GM11168 (cell line): ENCODE results near the gene LPIN1.

Experiments
- in situ Hi-C: fragments of 300-500 bp; cut with MboI; formaldehyde crosslinking; loops from one replicate; pipeline ENCODE4 v1.12.0; 2022; ENCODE audit warnings: low sequenced_read_pairs; ENCODE audit not compliant: unreplicated experiment

Gene LPIN1, protein sequence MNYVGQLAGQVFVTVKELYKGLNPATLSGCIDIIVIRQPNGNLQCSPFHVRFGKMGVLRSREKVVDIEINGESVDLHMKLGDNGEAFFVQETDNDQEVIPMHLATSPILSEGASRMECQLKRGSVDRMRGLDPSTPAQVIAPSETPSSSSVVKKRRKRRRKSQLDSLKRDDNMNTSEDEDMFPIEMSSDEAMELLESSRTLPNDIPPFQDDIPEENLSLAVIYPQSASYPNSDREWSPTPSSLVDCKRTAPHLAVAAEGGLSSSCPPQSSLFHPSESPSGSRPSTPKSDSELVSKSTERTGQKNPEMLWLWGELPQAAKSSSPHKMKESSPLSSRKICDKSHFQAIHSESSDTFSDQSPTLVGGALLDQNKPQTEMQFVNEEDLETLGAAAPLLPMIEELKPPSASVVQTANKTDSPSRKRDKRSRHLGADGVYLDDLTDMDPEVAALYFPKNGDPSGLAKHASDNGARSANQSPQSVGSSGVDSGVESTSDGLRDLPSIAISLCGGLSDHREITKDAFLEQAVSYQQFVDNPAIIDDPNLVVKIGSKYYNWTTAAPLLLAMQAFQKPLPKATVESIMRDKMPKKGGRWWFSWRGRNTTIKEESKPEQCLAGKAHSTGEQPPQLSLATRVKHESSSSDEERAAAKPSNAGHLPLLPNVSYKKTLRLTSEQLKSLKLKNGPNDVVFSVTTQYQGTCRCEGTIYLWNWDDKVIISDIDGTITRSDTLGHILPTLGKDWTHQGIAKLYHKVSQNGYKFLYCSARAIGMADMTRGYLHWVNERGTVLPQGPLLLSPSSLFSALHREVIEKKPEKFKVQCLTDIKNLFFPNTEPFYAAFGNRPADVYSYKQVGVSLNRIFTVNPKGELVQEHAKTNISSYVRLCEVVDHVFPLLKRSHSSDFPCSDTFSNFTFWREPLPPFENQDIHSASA

DNA sequence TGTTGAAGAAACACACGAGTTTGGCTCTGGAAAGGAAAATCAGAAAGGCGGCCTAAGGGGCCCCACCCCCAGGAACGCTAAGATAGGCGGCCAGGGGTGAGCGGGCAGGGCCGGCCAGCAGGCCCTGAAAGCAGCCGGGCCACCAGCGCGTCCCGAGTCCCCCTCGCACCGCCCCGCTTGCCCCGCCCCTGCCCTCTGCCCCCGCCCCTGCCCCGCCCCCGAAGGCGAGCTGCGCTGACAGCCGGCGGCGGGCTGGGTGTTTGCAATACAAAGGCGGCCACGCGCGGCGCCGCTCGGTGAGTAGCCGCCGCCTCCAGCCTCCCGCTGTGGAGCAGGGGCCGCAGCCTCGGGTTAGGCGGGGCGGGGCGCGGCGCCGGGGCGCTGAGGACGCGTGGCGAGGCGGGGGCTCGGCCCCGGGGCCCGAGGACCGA, at the start of gene LPIN1:
Gene LPIN1 (plus strand): TSS at position 257 of the 431 bp plus-strand sequence. CDS start 18,910 bp downstream, outside the sequence.
- in situ Hi-C loops, result no loop called here

DNA sequence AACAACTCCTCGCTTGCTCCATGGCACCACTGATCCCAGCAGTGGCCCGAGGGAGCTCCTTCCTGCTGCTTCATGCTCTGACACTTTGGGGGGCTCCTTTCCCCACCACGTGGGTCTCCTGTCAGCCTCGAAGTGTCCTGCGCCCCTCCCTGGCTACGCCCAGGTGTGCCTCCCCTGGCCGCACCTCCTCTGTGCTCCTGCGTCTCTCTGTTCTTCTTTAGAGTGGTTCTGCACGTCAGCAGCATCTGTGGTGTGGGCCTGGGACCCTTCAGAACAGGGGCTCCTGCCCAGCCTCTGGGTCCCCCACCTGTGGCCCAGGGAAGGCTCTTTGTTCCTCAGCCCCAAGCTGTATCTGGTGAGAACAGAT, 49.7 kb upstream of the LPIN1 start:
- in situ Hi-C loops, result no loop called here

DNA sequence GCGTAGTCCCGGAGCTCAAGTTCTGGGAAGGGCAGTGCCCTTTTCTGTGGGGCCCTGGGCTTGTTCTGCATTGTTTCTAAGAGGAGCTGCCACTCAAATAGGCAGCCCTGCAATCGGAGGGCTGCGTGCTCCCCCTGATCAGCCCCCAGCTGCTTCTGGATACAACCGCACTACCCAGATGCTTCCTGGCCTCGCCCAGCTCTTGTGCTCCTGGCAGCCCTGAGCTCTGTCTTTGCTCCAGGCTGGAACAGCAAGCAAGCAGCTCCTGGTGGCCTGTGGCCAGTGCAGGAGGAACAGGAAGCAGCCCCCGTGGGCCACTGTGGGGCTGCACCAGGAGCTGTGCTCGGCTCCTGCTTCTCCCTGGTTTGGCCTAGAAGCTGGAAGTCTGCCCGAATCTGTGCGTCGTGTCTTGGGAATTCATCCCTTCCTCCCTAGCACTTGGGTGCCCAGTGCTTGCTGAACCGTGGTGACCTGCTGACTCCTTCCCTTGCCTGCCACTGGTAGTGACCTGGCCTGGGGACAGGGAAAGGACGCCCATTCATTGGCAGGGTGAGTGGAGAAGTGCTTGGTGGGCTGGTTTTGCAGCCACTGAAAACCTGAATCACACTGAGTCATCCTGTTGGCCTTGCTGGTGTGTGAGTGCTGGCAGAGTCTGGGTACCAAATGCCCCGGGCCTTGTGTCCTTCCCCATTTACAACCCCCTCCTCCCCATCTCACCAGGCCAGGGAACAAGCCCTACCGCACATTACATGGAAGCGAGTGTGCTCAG, 49.1 kb upstream of the LPIN1 start:
- in situ Hi-C loops, result no loop called here

DNA sequence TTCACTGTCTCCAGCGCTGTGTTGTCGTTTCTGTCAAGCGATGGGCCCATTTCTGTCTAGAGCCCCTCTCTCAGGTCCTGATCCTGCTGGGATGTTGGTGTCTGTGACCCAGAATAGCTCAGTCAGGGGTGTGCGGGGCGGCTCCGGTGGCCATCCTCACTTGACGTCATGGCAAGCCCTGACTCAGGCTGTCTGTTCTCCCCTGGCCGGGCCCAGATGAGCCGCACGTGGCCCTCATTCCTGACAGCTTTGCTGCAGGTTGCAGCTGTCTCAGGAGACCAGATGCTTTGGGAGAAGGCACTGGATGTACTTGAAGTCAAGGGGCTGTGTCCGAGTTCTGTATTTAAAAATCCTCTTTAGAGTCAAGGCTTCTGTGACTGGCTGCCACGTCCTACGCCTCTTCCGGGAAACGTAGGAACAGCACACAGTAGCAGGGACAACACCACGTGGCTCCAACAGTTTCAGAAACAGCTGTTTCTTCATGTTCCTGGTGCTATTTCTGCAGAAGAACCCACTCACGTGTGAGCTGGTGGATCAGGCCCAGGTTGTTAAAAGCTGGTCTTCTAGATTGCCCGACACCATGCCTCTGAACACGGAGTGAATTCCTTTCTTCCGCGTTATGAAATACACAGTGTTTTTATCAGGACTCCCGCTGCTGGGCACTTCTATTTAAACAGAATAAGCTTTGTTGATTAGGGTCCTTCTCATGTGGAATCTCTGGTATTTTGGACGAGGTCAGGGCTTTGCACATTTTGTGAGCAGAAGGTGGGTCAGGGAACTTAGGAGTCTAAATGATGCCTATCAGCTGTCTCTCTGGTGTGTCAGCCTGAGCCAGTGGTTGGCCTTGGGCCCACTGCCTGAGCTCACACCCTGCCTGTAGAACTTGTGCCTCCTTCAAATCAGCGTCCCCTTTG, 48.2 kb upstream of the LPIN1 start:
- in situ Hi-C loops, result no loop called here

DNA sequence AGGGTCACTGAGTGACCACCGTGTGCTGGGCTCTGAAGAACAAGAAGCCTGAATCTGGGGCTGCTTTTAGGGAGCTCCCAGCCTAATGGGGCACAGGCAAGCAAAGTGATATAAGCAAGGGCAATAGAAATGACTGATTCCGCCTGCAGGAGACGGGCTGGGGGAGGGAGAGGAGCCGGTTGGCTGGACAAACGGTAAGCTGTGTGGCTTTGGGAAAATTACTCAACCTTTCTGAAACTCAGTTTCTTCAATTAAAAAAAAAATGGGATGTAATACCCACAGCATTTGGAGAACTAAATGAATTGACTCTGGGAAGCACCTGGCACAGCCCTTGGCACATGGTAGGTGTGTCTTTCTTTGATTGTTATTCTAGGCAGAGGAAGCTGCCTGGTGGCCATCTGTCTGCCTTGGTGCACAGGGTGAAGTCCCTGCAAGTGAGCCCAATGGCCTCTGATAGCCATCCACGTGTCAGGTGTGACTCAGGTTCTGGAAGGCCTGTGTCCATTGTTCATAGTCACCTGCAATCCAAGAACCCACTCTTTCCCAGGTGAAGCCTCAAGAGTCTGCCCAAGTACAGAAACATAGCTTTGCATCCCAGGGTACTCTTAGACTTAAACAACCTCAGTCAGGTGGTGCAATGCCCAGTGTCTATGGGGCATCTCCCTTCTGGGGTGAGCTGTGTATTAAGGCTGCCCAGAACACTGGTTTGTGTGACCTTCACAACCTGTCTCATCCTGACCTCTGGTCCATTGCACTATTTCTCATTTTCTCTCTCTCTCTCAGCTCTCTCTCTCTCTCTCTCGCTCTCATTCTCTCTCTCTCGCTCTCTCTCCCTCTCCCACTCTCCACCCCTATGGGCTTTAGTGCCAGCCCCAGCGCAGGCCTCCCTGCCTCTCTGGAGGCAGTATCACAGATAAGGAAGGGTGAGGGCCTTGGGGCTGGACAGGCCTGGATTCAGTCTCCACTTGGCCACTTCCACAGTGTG, 46.5 kb upstream of the LPIN1 start:
- in situ Hi-C loops, result no loop called here

DNA sequence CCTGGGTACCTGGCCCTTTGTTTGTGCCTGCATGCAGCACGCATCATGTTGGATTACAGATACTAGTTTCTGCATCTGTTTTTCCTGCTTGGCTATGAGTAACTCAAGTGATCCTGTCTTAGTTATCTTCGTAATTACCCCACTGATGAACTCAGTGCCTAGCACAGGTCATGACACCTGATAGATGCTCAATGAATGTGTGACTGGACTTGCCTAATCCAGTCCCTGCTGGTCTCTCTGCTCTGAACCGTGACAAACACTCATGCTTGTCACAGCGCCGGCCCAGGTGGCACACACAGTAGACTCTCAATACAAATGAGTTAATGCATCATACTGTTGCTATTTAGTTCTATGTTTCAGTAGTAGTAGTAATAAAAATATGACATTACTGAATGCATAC, 45.2 kb upstream of the LPIN1 start:
- in situ Hi-C loops, result no loop called here

DNA sequence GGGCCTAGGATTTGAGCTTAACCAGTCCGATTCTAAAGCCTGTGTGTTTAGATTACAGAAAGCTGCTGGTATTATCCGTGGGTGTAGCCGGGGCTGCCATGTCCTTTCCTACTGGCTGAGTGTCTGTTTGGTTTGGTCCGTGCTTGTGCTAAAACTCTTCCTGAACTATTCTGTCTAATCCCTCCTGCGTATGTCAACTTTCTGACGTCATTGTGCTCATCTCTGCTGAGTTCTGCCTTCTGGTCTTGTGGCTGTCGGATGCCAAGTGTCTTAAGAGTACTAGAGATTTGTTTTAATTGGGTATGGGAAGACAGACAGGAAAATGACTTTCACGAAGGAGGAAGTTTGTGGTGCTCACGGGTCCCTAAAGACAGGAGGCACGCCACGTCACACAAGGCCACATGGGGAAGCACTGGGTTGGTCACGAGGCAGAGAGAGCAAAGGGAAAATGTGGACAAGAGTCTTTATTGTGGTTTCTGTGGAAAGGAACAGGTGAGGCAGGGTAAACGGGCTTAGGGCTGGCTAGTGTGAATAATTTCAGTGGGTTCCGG, 44.6 kb upstream of the LPIN1 start:
- in situ Hi-C loops, result no loop called here

DNA sequence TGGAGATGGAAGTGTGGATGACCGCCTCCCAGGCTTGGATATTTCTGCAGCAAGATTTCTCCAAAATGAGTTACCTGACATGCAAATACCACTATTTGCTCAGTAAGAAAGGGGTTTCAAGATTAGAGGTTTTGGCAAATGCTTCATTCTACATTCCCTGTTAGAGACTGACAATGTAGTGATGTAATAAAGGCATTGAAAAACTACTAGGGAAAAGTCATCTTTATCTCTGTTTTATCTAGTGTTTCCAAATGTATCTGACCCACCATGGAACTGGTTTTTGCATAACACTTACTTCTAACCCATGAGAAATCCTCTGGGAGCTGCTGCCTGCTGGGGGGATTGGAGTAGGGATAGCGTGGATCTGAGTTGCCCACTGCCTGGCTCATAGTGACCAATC, 43.5 kb upstream of the LPIN1 start:
- in situ Hi-C loops, result no loop called here

DNA sequence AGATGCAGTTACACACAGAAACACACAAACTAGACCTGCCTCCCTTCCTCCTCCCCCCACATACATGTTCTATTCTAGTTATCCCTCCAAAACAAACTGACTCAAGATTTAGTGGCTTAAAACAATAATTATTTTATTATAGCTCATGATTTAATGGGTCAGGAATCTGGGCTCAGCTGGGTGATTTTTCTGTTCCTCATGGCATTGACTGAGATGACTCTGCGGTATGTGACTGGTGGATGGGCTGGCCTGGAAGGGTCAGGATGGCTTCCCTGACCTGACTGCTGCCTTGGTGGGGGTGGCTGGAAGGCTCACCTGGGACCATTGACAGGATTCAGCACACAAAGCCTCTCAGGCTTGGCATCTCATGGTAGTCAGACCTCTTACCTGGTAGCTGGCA, 42.7 kb upstream of the LPIN1 start:
- in situ Hi-C loops, result no loop called here

DNA sequence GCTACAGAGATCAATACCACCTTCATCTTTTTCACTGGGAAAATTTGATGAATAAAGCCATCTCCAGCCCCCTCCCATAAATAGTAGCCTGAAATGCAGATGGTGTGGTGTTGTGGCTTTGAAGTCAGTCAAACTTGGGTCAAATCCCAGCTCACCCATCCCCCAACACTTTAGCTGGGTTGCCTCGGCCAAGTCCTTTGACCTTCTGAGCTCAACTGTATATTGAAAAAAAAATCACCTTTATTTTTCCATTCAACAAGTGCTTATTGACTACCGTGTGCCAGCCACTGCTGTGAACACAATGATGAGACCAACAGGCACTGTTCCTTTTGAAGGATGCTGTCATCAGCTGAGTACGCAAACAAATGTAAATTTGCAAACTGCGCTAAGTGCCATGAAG, 41.4 kb upstream of the LPIN1 start:
- in situ Hi-C loops, result no loop called here

DNA sequence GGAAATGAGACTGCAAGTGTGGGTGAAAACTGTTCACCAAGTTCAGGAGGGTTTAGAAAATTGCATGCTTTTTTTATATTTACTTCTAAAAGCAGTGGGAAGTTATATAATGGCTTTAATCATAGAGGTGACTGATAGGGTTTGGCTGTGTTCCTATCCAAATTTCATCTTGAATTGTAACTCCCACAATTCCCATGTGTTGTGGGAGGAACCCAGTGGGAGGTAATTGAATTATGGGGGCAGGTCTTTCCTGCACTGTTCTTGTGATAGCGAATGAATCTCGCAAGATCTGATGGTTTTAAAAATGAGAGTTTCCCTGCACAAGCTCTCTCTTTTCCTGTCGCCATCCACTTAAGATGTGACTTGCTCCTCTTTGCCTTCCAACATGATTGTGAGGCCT, 40.7 kb upstream of the LPIN1 start:
- in situ Hi-C loops, result no loop called here

DNA sequence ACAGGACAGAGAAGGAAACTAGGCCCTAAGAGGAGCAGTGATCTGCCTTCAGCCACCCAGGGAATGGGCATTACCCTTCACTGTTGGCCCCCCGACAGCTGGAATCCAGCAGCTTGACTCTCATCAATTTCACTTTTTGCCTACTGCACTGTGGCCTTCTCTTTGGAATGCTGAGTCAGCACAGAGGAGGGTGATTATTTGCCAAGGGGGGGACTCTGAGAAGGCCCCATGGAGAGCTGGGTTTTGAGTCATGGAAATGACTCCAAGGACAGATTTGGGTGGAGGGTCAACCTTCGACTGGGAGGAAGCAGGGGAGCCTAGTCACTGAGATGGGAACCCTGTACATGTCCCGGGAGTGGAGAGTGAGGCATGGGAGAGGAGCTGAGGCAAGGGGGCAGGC, 38.3 kb upstream of the LPIN1 start:
- in situ Hi-C loops, result no loop called here

DNA sequence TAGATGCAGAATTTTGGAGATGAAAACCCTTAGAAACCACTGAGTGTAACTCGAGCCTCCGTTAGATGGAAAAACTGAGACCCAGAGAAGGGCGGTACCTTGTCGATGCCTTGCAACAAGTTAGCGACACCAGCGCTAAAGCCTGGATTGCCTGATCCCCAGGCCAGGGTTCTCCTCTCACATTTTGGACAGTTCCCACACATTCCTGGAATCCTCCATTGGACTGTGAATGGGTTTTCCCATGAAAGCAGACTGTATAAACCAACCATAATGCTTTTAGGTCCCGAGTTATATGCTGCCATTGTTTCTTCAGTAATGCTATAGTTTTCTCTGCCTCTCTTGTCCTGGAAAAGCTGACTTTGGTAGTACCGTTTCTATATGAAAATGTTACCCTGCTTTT, 37.1 kb upstream of the LPIN1 start:
- in situ Hi-C loops, result no loop called here

DNA sequence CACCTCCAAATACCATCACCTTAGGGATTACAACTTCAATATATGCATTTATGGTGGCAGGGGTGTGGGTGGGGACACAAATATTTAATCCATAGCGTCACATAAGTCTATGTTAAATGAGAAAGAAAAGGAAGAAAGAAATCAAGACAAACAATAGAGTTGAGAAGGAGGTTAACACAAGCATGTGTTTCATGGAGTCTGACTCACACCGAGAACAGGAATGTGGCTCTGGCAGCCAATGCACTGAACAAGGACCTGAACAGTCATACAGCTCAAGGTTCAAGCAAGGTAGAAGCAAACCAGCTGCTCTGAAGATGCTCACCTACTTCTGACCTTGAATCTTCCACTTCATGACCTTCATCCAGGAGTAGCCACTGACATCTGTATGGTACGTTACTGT, 36.2 kb upstream of the LPIN1 start:
- in situ Hi-C loops, result no loop called here

DNA sequence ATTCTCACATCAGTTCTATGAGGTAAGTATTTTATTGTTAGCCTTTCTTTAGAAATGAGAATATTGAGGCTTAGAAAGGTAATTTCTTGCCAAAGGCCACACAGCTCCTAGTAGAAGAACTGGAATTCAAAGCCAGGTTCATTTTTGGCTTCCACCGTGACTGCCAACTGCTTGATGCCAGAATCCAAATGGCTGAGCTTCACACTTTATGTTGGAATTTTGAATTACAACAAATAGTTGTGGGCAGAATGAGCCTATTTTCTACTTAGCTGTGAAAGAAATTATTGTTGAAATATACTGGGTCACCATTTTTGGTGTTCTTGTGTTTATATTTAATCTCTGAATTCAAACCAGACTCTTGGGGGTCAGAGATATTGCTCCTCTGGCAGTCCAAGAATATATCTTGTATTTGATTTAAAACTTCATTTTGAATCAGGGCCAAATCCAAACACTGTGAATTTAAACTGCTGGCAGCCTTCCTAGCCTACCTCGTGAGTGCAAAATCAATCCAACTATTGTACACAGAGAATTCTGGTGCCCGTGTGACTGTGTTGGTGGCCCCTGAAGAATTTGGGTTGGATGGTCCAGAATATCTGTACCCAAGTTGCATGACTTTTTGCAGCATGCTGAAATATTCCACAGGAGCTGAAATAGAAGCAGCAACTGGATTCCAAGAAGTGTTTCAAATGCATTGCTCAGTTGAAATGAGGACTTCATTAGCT, 35.6 kb upstream of the LPIN1 start:
- in situ Hi-C loops, result no loop called here

DNA sequence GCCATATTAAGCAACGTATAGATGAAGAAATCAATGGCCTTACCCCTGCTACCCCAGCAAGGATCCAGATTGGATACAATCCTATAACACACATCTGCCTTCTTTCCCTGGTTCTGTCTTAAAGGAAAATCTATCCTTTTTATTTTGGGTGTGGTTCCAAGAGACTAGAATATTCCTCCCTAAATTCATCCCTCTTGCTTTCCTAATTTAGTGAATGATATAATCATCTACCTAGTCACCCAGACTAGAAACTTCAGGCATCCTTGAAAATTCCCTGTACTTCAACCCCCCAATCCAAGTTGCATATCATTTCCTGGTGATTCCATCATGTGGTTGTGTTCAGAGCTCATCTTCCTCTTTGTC, 35.1 kb upstream of the LPIN1 start:
- in situ Hi-C loops, result no loop called here

DNA sequence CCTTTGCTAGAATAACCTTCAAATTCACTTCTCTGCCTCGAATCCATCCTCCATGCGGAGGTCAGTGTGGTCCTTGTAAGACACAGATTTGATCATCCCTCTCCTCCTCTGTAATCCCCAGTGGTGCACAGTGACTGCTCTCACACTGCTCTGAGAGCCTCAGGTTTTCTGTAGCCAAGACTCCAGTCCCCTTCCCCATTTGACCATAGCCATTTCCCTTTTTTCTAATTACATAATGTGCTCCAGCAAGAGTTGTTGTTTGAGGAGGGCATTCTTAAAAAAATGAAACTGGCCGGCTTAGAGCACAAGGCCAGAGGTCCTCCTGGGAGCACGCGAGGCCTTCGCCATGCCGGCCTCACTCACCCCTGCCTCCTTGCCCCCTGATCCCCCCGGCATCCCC, 34.7 kb upstream of the LPIN1 start:
- in situ Hi-C loops, result no loop called here

DNA sequence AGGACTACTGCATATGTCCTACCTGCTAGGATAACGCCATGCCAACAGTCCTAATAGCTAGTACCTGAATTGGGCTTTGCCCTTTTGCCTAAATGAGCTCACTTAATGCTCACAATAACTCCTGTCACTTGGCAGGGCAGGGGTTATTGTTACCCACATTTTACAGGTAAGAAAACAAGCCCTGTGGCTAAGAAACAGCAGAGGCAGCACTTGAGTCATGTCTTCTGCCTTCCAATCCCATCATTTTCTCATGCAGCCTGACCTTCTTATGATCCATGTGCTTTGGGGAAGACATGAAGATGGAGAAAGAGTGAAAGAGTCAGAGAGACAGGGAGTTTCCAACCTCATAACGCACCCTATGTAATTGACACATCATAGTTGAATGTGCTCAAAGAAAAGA, 33.6 kb upstream of the LPIN1 start:
- in situ Hi-C loops, result no loop called here
